ACHN (cell line): ENCODE results near the gene GALNT12.

Source experiments
- DNase-seq: peaks from one replicate; pipeline ENCODE4 v3.0.0-alpha.2; 2015
- in situ Hi-C: cut with HindIII; loops from 2 replicates; pipeline ENCODE4 v1.10.0; 2017; ENCODE audit warnings: low sequenced_read_pairs, low pct_ligation_motif_present, low pct_unique_long_range_greater_than_20kb

The GALNT12 gene

GRCh38 chr9:98821831-98822230 lies 14.4 kb downstream of the GALNT12 start:
- DNase-seq: no peak
- in situ Hi-C loops: no loop called here

GRCh38 chr9:98822661-98823060 lies 15.2 kb downstream of the GALNT12 start:
- in situ Hi-C loops: no loop called here
- no peak for DNase-seq

GRCh38 chr9:98823666-98824334 lies 16.3 kb downstream of the GALNT12 start:
- DNase-seq: no peak
- in situ Hi-C loops: no loop called here

- in situ Hi-C loops: no loop called here
Observed at GRCh38 chr9:98825414-98825813, 17.9 kb downstream of the GALNT12 start.

GRCh38 chr9:98826716-98827115 lies 19.2 kb downstream of the GALNT12 start:
- DNase-seq: no peak
- in situ Hi-C loops: no loop called here

More at GRCh38 chr9:98825414-98825813, 17.9 kb downstream of the GALNT12 start:
- no peak for DNase-seq

GRCh38 chr9:98829766-98830165 lies 22.3 kb downstream of the GALNT12 start:
- in situ Hi-C loops: no loop called here

GRCh38 chr9:98830554-98830953 lies 23.1 kb downstream of the GALNT12 start:
- no peak for DNase-seq
- in situ Hi-C loops: no loop called here

More at GRCh38 chr9:98829766-98830165, 22.3 kb downstream of the GALNT12 start:
- no peak for DNase-seq

- in situ Hi-C loops: no loop called here
- DNase-seq: no peak
Observed at GRCh38 chr9:98831696-98832095, 24.2 kb downstream of the GALNT12 start.

GRCh38 chr9:98832768-98833089 lies 25.3 kb downstream of the GALNT12 start:
- DNase-seq: no peak
- in situ Hi-C loops: no loop called here

GRCh38 chr9:98833090-98833956 lies 25.9 kb downstream of the GALNT12 start:
- in situ Hi-C loops: no loop called here
- DNase-seq: no peak

GRCh38 chr9:98834386-98834785 lies 26.9 kb downstream of the GALNT12 start:
- no peak for DNase-seq
- in situ Hi-C loops: no loop called here

- no peak for DNase-seq
- in situ Hi-C loops: no loop called here
Observed at GRCh38 chr9:98836206-98836605, 28.7 kb downstream of the GALNT12 start.

GRCh38 chr9:98837516-98837915 lies 30.0 kb downstream of the GALNT12 start:
- in situ Hi-C loops: no loop called here
- DNase-seq: no peak

- in situ Hi-C loops: no loop called here
- no peak for DNase-seq
Observed at GRCh38 chr9:98838155-98838867, 30.8 kb downstream of the GALNT12 start.

- in situ Hi-C loops: no loop called here
- no peak for DNase-seq
Observed at GRCh38 chr9:98838868-98839565, 31.5 kb downstream of the GALNT12 start.

- no peak for DNase-seq
- in situ Hi-C loops: no loop called here
Observed at GRCh38 chr9:98839724-98840123, 32.3 kb downstream of the GALNT12 start.

GRCh38 chr9:98842510-98842909 lies 35.0 kb downstream of the GALNT12 start:
- DNase-seq: no peak
- in situ Hi-C loops: no loop called here

GRCh38 chr9:98846081-98846480 lies 38.6 kb downstream of the GALNT12 start:
- in situ Hi-C loops: no loop called here

GRCh38 chr9:98846879-98847278 lies 39.4 kb downstream of the GALNT12 start:
- in situ Hi-C loops: no loop called here
- DNase-seq: no peak

More at GRCh38 chr9:98846081-98846480, 38.6 kb downstream of the GALNT12 start:
- no peak for DNase-seq
